Effector memory CD8-positive, alpha-beta T cell (primary cell): ENCODE data around the gene PTGDS.
A peak's percentile ranks its signal among the peaks of the same experiment; 100 is the strongest.
"Not testable (repeated sequence)": the region's sequence is repeated elsewhere in the genome, so short reads cannot be mapped to it uniquely, and the experiment has no call there.

Source experiments
- ATAC-seq: fragments of 150-1000 bp; cut with Tn5 transposase; replicated peaks from 2 replicates; pipeline ENCODE4 v1.10.0; 2021; ENCODE audit warnings: mild to moderate bottlenecking, moderate library complexity
- DNase-seq, 3 experiments: peaks; one replicate each; pipeline ENCODE4 v3.0.0; 2021
- H3K27ac Mint-ChIP-seq, 2 donors: one replicate each; pipeline ENCODE4 v1.8.0; 2022; ENCODE audit warnings: mild to moderate bottlenecking in 2 of 2, mixed read lengths in 2 of 2, moderate library complexity in 2 of 2
- H3K27me3 Mint-ChIP-seq, 2 donors: one replicate each; pipeline ENCODE4 v1.8.0; 2022; ENCODE audit warnings: mixed read lengths in 2 of 2
- H3K36me3 Mint-ChIP-seq: one replicate; pipeline ENCODE4 v1.8.0; 2022; ENCODE audit warnings: mild to moderate bottlenecking, moderate library complexity, mixed read lengths; ENCODE audit not compliant: insufficient read depth
- H3K4me1 Mint-ChIP-seq, 2 donors: one replicate each; pipeline ENCODE4 v1.8.0; 2022; ENCODE audit warnings: low read depth in 2 of 2, mixed read lengths in 2 of 2
- H3K4me3 Mint-ChIP-seq, 2 donors: one replicate each; pipeline ENCODE4 v1.8.0; 2022; ENCODE audit warnings: mild to moderate bottlenecking in 2 of 2, mixed read lengths in 2 of 2, moderate library complexity in 2 of 2
- H3K9me3 Mint-ChIP-seq, 2 donors: one replicate each; pipeline ENCODE4 v1.8.0; 2022; ENCODE audit warnings: mixed read lengths in 2 of 2

PTGDS gene

GRCh38 chr9:137000177-137000930 is 23.1 kb downstream of the PTGDS start:
- Mint-ChIP-seq H3K27ac (peak overlapping the region; percentile 98 to 99), H3K9me3 (no peaks in the 10 kb centered on the region), H3K4me1 (peaks cover 39 to 43% of the 10 kb centered on the region in 2 donors), H3K36me3 (peaks cover 35% of the 10 kb centered on the region), H3K27me3 (no peaks in the 10 kb centered on the region), H3K4me3 (peak overlapping the region; percentile 71)
- ATAC-seq (peak; percentile 48), DNase-seq (peak; percentile 37 to 49 (median 38))

- H3K4me1 Mint-ChIP-seq: peaks cover 39% of the 10 kb centered on the region in 2 donors
- peak overlapping the region in 1 of 2 donors; percentile 46 for H3K4me3 Mint-ChIP-seq
- DNase-seq (no peak), ATAC-seq (no peak)
- H3K9me3 Mint-ChIP-seq: no peaks in the 10 kb centered on the region
- no peak overlapping the region for H3K27ac Mint-ChIP-seq
- H3K36me3 Mint-ChIP-seq: peaks cover 26% of the 10 kb centered on the region
- no peaks in the 10 kb centered on the region for H3K27me3 Mint-ChIP-seq
Measured at GRCh38 chr9:137001857-137002645, 24.7 kb downstream of the PTGDS start.

- Mint-ChIP-seq H3K4me3 (peak overlapping the region in 1 of 2 donors; percentile 46), H3K36me3 (peaks cover 26% of the 10 kb centered on the region), H3K27me3 (no peaks in the 10 kb centered on the region), H3K9me3 (no peaks in the 10 kb centered on the region), H3K4me1 (peaks cover 34 to 35% of the 10 kb centered on the region in 2 donors), H3K27ac (no peak overlapping the region)
- DNase-seq (no peak), ATAC-seq (no peak)
Measured at GRCh38 chr9:137002646-137003041, 25.3 kb downstream of the PTGDS start.

GRCh38 chr9:137004285-137004684 is 27.0 kb downstream of the PTGDS start:
- not testable (repeated sequence) for H3K9me3 Mint-ChIP-seq, H3K27me3 Mint-ChIP-seq, H3K4me3 Mint-ChIP-seq, DNase-seq, ATAC-seq
- H3K27ac Mint-ChIP-seq: peak overlapping the region in 1 of 2 donors; percentile 21
- peaks cover 21% of the 10 kb centered on the region in 2 donors for H3K4me1 Mint-ChIP-seq
- H3K36me3 Mint-ChIP-seq: peaks cover 18% of the 10 kb centered on the region

- Mint-ChIP-seq H3K27me3 (no peaks in the 10 kb centered on the region), H3K27ac (peak overlapping the region in 1 of 2 donors; percentile 74), H3K9me3 (no peaks in the 10 kb centered on the region), H3K4me3 (peak overlapping the region; percentile 33 to 51), H3K4me1 (peaks cover 11 to 12% of the 10 kb centered on the region in 2 donors), H3K36me3 (peaks cover 18% of the 10 kb centered on the region)
- DNase-seq: no peak
- ATAC-seq: peak; percentile 17
Measured at GRCh38 chr9:137006116-137007003, 29.1 kb downstream of the PTGDS start.

- DNase-seq: no peak
- Mint-ChIP-seq H3K4me3 (no peak overlapping the region), H3K36me3 (peaks cover 22% of the 10 kb centered on the region), H3K4me1 (peaks cover 11 to 12% of the 10 kb centered on the region in 2 donors), H3K27me3 (no peaks in the 10 kb centered on the region), H3K27ac (peak overlapping the region in 1 of 2 donors; percentile 67), H3K9me3 (no peaks in the 10 kb centered on the region)
- ATAC-seq: no peak
Measured at GRCh38 chr9:137007108-137007815, 30.0 kb downstream of the PTGDS start.

GRCh38 chr9:137007816-137008270 is 30.5 kb downstream of the PTGDS start:
- peaks cover 22% of the 10 kb centered on the region for H3K36me3 Mint-ChIP-seq
- DNase-seq (no peak), ATAC-seq (no peak)
- H3K27me3 Mint-ChIP-seq: no peaks in the 10 kb centered on the region
- H3K27ac Mint-ChIP-seq: peak overlapping the region in 1 of 2 donors; percentile 67
- no peaks in the 10 kb centered on the region for H3K9me3 Mint-ChIP-seq
- peaks cover 11 to 12% of the 10 kb centered on the region in 2 donors for H3K4me1 Mint-ChIP-seq
- H3K4me3 Mint-ChIP-seq: no peak overlapping the region

- H3K27me3 Mint-ChIP-seq: no peaks in the 10 kb centered on the region
- no peak for ATAC-seq
- no peaks in the 10 kb centered on the region for H3K9me3 Mint-ChIP-seq
- peaks cover 22% of the 10 kb centered on the region for H3K36me3 Mint-ChIP-seq
- no peak for DNase-seq
- H3K4me3 Mint-ChIP-seq: no peak overlapping the region
- no peak overlapping the region for H3K27ac Mint-ChIP-seq
- H3K4me1 Mint-ChIP-seq: peaks cover 11 to 12% of the 10 kb centered on the region in 2 donors
Measured at GRCh38 chr9:137008312-137008711, 31.0 kb downstream of the PTGDS start.

GRCh38 chr9:137009217-137009616 is 31.9 kb downstream of the PTGDS start:
- ATAC-seq (no peak), DNase-seq (no peak)
- H3K9me3 Mint-ChIP-seq: no peaks in the 10 kb centered on the region
- peaks cover 11 to 12% of the 10 kb centered on the region in 2 donors for H3K4me1 Mint-ChIP-seq
- H3K27ac Mint-ChIP-seq: no peak overlapping the region
- H3K27me3 Mint-ChIP-seq: no peaks in the 10 kb centered on the region
- peaks cover 22% of the 10 kb centered on the region for H3K36me3 Mint-ChIP-seq
- no peak overlapping the region for H3K4me3 Mint-ChIP-seq

GRCh38 chr9:137009938-137010732 is 32.8 kb downstream of the PTGDS start:
- Mint-ChIP-seq H3K36me3 (peaks cover 17% of the 10 kb centered on the region), H3K4me3 (no peak overlapping the region), H3K27ac (no peak overlapping the region), H3K9me3 (no peaks in the 10 kb centered on the region), H3K27me3 (no peaks in the 10 kb centered on the region), H3K4me1 (peaks cover 6 to 7% of the 10 kb centered on the region in 2 donors)
- no peak for DNase-seq
- no peak for ATAC-seq

- Mint-ChIP-seq H3K9me3 (no peaks in the 10 kb centered on the region), H3K27ac (no peak overlapping the region), H3K4me1 (peaks cover 5 to 6% of the 10 kb centered on the region in 2 donors), H3K4me3 (no peak overlapping the region), H3K27me3 (no peaks in the 10 kb centered on the region), H3K36me3 (peaks cover 17% of the 10 kb centered on the region)
- no peak for DNase-seq
- no peak for ATAC-seq
Measured at GRCh38 chr9:137011156-137011555, 33.9 kb downstream of the PTGDS start.
